ENCODE results near the gene NFIA.

The NFIA gene

DNA sequence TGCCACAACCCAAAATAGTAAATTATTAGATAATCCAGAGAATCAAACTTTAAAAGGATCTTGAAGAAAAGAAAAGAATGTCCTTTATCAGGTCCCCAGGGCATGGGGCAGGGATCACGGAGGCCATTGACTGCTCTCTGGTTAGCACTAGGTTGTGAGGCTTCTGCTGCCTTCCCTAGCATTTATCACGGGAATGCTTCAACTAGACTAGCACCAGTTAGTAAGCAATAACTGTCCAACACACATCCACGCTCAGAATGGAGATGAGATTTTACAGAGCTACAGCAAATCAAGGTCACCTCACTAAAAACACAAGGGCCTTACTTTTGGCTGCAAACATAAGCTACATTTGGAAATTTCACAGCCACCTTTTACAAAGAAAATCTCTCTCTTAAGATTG lies 304.0 kb downstream of the NFIA start:
- no peak for DNase-seq

DNA sequence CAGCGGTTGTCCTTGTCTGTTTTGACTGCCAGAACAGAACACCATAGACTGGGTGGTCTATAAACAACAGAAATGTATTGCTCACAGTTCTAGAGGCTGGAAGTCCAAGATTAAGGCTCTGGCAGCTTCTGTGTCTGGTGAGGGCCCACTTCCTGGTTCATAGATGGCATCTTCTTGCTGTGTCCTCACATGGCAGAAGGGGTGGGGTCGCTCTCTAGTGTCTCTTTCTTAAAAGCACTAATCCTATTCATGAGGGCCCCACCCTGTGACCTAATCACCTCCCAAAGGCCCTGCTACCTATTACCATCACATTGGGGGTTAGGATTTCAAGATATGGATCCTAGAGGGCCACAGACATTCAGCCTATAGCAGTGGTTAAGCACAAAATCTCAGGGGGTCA lies 304.4 kb downstream of the NFIA start:
- DNase-seq = no peak

DNA sequence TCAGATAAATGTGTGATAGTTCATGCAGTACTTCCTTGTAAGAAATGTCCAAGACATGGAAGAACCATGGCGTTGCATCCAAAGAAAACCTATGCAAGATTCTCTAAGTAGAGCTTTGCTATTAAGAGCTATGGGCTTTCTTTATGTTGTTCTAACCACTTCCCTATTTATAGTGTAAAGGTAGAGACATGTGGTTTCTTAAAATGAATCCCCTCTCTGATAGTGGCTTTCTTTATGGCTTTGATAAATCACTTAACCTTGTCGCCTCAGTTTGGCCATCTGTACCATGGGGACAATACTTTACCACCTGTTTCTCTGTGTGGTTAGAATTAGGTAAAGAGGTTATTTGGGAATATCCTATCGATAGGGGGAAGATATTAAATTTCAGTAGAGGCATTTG lies 305.5 kb downstream of the NFIA start:
- DNase-seq = no peak

DNA sequence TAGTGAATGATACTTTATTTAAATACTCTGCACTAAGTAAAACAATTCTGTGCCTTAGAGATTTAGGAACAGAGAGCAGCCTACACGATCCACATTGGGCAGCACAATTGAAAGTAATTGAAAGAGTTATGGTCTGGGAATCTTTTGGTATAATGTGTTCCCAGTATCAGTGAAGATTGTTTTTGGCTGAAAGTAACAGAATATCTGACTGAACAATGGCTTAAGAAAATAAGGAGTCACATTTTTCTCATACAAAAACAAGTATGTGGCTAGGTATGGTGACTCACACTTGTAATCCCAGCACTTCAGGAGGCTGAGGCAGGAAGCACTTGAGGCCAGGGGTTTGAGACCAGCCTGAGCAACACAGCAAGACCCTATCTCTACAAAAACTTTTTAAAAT lies 306.2 kb downstream of the NFIA start:
- no peak for DNase-seq

DNA sequence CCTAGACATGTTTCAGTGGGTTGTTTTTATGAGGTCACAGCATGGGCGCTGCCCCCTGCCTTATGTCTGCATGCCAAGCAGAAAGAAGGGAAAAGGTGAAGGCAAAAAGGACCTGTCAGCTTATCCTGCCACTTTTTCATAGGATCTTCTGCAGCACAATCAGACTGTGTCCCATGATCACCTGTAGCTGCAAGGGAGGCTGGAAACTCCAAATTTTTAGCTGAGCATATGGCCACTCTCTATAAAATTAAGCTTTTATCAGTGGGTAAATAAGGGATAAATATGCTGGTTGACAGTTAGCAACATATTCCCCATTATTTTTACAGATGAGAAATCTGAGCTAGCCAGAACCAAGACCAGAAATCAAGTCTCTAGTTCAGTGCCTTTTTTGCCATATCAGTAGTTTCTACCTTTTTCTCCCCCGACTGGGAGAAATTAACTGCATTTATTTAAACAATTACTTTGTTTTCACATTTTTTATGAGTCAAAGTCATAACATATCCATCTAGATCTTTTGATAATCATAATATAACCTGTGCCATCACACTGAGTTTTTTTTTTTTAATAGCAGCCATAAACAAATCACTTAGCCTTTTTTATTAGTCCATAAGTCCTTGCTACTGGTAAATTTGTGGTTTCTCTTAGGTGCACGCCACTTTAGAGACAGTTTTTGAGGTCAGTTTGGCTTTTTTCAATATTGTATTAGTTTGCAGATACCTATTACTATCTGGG lies 307.0 kb downstream of the NFIA start:
- DNase-seq = no peak

DNA sequence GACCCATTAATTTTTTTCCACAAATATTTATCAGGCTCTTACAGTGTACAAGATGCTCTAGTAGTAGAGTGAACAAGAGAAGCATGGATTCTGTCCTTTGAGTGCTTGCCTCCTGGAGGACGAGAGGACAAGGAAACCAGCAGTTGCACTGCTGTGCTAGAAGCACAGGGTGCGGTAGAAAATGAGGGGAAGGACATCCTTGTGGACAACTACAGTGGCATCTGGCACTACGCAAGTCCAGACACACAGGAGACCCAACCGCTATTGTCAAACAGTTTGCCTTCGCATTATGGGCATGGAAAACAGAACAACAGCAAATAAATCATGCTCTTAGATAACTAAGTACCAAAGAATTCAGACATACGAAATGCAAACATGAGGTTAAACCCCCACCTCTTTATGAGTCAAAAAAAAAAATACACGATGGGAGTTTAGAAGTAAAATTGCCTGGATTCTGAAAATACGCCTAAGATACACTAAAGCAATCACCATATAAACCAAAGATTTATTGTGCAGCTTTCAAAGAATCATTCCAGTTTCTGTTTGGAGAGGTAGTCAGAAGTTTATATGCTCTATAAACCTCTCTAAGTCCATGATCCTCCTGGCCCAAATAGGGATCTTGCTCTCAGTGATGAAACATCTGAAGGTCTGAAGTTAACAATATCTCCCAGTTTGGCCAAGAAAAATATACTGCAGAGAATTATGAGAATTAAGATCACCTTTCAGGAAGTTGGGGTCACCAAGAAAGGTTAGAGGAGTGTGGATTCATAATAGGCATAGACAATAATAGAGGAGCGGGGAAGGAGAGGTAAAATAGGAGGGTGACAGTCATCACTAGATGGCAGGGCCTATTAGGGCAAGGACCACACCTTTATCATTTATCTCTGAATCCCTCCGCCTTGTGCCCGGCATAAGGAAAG lies 307.8 kb downstream of the NFIA start:
- DNase-seq = no peak

DNA sequence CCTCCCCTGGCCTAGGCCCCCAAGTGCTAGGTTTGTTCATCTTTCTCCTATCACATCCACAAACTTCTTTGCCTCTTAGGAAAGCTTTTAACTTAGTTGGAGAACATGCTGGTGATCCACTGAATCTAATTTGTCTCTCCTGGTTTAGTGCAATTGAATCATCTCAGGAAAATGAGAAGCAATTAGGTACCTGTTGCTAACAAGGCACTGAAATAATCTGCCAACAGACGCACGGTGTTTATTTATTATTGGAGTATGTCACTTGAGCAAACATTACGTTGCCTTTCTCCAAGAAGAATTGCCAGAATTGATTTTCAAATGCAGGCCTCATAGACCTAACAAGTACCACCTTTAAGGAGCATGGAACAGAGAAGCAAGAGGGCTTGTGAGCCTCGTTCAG lies 309.4 kb downstream of the NFIA start:
- no peak for DNase-seq

DNA sequence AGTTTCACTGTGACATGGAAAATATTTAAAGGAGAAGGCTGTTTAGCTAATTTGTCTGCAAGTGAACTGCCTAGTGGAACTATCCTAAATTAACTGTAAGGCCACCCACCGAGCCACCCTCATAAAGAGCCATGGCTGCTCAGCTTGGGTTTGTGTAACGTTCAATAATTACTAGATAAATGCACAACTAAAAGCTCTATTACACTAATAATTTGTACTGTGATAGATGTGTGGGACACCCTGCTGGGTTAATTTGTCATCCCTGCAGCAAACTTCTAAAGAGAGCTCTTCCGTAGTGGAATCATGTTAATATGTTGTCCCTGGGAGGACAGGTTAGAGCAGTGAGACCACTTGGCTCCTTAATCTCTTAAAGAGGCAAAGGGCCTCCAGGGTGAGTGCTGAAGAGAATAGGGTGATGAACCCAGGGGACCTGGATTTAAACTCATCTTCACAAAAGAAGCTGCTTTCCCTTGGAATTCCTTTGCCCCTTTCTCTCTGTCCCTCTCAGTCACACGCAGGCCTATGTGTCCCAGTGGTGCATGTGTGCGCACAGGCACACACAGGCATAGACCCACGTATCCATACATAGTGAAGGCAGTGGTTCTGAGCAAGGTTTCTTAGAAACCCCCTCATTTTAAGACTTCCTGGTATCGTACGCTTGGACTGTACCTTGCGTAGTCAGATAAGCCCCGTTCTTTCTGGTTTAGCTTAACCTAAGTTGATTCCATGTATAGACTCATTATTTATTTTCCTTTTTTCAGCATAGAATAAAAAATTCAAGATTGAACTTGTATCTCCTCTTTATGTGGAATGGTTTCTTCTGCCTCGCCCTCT lies 310.3 kb downstream of the NFIA start:
- DNase-seq = no peak

DNA sequence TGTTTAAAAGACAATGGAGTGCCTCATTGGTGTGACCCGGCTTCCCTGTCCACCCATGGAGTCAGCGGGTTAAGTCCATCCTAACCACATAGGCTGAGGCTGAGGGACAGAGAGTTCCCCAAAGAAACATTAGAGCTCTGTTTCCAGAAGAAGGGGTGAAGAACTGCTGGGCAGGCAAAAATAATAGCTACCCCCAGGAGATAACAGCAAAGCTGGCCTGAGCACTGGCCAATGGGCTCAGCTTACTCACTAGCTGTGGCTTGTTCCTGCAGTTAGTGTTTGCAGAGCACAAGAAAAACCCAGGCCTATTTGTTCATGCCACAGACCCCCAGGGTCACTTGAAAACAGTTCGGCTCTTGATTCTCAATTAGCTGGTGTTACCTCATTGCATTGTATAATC lies 311.2 kb downstream of the NFIA start:
- DNase-seq = no peak

DNA sequence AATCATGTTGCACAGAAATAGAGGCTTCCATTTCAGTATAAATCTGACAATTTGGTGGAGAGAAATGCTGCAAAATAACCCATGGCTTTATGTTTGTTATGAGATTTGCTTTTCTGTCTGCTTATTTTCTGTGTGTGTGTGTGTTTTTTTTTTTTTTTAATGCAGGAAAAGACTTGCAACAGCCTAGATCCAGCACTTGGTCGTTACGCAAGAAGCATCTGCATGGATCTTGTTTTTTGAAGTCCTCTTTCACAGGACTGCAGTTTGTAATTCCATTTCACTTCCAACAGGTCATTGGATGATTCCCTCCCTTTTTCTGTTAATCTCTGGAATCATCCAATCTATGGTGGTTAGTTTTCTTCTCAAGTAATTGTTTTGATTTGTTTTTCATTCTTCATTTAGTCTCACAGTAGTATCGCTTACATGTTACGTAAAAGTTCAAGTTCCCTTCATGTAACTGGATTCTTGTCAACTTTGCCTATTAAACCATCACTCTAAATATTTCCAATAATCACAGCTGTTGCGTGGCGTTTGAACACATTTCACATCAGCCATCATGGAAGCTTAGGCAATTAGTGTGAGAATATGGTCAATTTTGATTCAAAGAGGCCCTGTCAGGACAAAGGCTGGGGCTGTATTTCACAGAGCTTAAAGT lies 312.9 kb downstream of the NFIA start:
- no peak for DNase-seq

DNA sequence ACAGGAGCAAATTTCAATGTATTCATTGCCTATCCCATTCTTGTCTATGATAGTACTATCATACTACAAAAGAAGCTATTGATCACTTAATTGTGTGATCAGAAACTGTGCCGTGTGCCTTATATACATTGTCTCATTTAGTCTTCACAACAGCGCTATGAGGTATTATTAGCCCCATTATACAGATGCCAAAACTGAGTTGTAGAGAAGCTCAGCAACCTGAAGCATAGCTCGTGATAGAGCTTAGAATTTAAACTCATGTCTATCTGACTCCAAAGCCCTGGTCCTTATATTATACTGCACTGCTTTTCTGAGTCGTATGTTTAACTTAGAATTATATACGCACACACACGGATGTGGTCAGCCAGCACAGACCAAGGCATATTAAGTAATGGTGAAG lies 315.1 kb downstream of the NFIA start:
- no peak for DNase-seq

DNA sequence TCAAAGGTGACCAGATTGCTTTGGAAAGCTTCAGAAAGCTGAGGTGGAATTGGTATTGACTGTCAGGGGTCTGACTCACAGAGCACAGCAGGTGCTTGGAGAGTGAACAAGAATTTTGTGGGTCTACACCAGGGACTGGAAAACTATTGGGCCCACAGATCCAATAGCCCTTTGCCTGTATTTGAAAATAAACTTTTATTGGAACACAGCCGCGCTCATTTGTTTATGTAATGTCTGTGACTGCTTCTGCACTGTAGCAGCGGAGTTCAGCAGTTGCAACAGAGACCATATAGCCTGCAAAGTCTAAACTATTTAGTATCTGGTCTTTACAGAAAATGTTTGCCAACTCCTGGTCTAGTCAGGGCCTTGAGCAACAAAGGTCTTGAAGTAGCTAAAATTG lies 315.6 kb downstream of the NFIA start:
- no peak for DNase-seq

DNA sequence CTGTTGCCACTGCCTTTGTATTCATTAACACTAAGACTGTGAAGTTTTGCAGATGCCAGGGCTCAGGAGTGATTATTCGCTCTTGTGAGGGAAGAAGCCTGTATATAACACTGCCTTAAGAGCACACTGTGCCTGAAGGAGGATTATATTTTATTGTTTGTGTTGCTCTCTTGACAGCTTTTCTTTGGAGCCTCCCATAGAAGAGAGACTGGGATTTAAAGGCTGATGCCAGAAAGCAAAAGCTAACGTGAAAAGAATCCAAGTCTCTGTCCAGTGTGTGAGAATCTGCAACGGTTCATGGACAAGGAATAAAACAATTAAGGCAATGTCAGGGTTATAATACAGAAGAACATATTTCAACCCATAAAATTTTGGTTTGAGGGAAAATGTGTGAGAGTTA lies 316.8 kb downstream of the NFIA start:
- DNase-seq = no peak

DNA sequence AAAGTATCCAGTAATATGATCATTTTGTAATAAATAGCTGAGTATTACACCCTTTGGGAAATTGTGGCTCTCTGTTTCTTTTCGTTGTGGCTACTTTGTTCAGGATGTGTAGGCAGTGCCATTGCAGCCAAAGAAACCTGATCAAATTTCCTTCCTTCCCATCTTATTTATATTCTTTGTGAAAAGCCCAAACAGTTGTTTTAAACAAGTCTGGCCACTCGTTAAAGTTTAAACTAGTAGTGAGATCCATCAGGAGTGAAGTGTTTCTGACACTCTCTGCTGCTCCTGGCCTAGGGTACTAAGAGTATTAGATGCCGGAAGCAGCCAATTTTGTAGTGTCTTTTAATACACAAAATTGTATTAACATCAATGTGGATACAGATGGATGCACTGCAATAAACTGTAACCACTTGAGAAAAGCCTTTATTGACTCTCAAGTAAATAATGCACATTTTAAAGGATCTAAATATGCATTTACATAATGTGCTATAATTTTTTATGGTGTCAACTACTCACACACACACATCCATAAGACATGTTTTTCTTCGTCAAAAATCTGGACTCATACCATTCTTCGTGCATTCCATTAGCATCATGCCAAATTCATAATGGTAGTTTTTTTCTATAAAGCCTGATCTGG lies 317.9 kb downstream of the NFIA start:
- DNase-seq = no peak

DNA sequence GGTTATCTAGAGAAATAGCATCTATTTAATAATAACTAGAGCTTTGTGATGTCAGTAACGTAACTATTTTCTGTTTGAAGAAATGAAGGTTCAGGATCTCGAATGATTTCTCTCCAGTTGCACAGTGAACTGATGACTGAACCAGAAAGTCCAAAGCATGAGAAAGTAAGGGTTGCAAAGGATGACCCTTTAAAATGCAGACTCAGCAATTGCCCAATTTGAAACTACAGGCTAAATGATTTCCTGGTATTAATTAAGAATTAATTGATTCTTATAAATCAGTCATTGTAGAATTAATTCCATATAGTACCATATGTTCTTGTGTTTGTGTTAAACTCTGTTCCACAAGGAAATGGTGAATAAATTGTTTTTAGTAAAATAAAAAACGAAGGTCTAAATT lies 318.6 kb downstream of the NFIA start:
- no peak for DNase-seq

DNA sequence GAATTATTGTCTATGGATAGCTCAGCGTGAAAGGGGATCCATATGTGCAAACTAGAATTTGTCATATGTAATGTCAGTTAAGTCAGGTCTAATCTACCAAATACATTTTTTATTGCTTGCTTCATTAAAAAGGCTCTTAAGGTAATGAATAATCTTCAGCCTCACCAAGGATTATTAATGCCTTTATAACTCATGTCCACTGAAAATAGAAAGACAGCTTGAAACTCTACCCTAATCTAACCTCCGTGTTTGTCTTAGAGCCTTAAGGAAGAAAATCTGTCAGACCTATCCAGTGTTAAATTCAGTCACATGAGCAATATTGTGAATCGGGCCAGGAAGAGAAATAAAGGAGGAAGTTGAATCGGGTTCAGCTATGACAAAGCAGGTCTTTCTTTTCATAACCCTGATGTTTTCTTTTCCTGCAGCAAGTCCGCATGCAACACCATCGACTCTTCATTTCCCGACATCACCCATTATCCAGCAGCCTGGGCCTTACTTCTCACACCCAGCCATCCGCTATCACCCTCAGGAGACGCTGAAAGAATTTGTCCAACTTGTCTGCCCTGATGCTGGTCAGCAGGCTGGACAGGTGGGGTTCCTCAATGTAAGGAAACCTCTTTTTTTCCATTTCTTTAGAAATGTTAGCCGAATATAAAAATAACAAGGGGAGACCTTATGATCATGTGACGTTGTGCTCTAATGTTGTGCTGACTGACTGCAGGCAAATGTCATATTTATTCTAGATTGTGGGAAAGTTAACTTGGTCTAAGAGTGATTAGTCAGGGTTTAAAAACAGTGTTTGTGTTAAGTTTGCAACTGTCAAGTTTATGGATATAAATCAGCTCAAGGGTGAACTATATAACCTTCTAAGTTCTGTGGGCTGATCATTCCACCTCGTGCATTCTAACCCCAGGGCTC lies 321.6 kb downstream of the NFIA start:
- no peak for DNase-seq

DNA sequence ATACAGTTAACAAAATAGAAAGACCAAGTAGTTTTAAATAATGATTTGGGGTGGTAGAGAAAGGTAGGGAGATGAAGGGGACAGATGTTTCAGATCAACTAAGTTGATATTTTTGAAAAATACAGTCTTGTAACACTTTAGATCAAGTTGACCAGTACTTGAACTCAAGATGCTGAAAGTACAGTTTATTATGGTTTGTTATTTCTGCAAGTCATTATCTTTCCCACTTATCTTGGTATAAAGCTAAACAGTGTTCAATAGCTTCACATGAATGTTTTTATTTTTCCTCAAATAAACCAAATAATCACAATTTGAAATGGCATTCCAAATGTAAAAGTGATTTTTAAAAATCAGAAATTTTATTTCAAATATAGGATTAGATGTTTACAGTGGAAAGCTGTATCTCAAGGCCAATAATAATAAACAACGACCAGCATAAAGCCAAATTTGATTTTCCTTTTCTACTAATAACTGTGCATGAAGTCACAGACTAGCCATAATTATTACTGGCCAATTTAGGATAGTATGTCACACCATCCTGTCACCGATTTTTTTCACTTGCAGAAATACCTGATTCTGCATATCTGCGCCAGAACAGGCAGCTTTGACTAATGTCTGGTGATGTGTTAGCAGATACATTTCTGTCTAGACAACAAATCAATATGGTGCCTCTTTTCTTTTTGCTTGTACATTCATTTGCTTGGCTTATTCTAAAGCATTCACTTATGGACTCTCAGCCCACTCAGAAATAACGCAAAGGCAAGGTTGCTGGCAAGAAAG lies 322.4 kb downstream of the NFIA start:
- DNase-seq = no peak

DNA sequence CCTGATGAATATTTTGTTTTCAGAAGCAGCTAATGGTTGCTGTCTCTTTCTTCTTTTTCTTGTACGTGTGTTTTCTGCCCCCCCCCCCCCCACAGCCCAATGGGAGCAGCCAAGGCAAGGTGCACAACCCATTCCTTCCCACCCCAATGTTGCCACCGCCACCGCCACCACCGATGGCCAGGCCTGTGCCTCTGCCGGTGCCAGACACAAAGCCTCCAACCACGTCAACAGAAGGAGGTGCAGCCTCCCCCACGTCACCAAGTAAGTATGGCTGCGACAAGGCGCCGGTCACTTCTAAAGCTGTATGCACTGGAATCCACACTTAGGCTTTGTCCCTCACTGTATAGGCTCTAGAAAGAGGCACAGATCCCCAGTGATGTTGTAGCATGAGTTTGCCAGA lies 324.1 kb downstream of the NFIA start:
- DNase-seq = no peak

DNA sequence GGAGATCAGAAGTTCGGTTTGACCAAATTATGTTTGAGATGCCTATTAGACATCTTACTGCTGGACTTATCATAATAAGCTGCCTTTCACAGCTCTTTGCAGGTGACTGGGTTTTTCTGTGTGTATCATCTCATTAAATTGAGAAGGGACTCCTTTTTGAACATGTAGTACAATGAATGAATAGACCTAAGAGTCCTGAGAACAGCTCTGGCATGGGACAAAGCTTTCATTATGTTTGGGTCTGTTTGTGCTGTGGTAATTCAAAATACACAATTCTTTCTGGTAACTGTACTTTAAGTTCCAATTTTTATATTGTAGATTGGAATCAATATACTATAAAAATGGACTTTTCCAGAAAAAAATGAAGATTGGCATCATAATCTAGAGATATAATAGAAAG lies 330.2 kb downstream of the NFIA start:
- no peak for DNase-seq

DNA sequence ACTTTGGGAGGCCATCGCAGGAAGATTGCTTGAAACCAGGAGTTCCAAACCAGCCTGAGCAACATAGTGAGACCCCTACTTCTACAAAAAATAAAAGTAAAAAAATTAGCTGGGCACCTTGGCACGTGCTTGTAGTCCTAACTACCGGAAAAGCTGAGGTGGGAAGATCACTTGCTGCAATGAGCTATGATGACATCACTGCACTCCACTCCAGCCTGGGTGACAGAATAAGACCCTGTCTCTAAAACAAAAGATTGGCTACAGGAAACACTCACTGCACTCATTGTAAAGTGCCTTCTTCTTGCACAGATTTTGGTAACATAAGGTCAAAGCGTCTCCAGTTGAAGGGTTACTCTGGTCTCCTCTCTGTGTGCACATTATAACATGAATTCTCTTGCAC lies 336.8 kb downstream of the NFIA start:
- no peak for DNase-seq

DNA sequence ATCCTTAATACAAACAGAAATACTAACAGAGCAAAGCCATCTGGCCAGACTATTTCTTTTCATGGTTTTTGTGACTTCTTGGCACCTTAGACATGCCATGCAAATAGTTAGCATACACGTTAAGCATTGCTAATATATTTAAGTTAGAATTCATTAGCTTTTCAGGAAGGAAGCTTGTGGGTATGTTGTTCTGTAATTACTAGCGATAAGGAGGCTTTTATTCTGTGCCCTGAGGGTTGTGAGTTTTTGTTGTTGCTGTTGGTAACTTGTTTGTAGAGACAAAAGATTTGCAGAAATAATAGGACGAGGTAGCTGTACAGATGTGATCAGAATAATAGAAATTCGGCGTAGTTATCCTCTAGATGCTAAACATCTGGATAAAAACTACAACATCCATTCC lies 337.3 kb downstream of the NFIA start:
- no peak for DNase-seq
